ENCODE results near the gene SHISAL1. TPM values are rescaled to one million over a fixed set of nuclear protein-coding genes. Genes with fewer than 3 reads are reported as not detected.

The SHISAL1 gene
- total RNA-seq, 4 donors from 2014 or later, result 1.1 to 3.3 (median 1.4) TPM

GRCh38 chr22:44314425-44315067 is 1.8 kb upstream of the SHISAL1 start:
- Histone ChIP-seq H3K27ac (no peak overlapping the region), H3K36me3 (no peaks in the 10 kb centered on the region), H3K9me3 (no peaks in the 10 kb centered on the region), H3K4me3 (no peak overlapping the region), H3K4me1 (peaks cover 0 to 10% (median 0%) of the 10 kb centered on the region in 4 donors), H3K27me3 (no peaks in the 10 kb centered on the region)
- TF ChIP-seq POLR2A (IDR thresholded peaks at IDR 0.05) (no peak), CTCF (IDR thresholded peaks at IDR 0.05) (no peak)
- no peak for DNase-seq

- TF ChIP-seq CTCF (IDR thresholded peaks at IDR 0.05) (no peak), POLR2A (IDR thresholded peaks at IDR 0.05) (no peak)
- no peaks in the 10 kb centered on the region for H3K36me3 ChIP-seq
- peak overlapping the region in 1 of 4 donors; percentile 22 for H3K27ac ChIP-seq
- H3K27me3 ChIP-seq, result no peaks in the 10 kb centered on the region
- H3K4me3 ChIP-seq, result no peak overlapping the region
- H3K9me3 ChIP-seq, result no peaks in the 10 kb centered on the region
- H3K4me1 ChIP-seq, result peaks cover 0 to 18% (median 0%) of the 10 kb centered on the region in 4 donors
- no peak for DNase-seq
These were observed 745 bp upstream of the SHISAL1 start for GRCh38 chr22:44313385-44314006.

- no peaks in the 10 kb centered on the region for H3K27me3 ChIP-seq
- TF ChIP-seq CTCF (IDR thresholded peaks at IDR 0.05) (no peak), POLR2A (IDR thresholded peaks at IDR 0.05) (no peak)
- H3K27ac ChIP-seq, result peak overlapping the region in 1 of 4 donors; percentile 13
- no peak overlapping the region for H3K4me3 ChIP-seq
- H3K9me3 ChIP-seq, result no peaks in the 10 kb centered on the region
- H3K4me1 ChIP-seq, result peaks cover 0 to 18% (median 0%) of the 10 kb centered on the region in 4 donors
- no peak for DNase-seq
- H3K36me3 ChIP-seq, result no peaks in the 10 kb centered on the region
These were observed 938 bp downstream of the SHISAL1 start for GRCh38 chr22:44311855-44312170.

GRCh38 chr22:44311104-44311854 is 1.5 kb downstream of the SHISAL1 start:
- Histone ChIP-seq H3K4me1 (peaks cover 0 to 18% (median 0%) of the 10 kb centered on the region in 4 donors), H3K27me3 (no peaks in the 10 kb centered on the region), H3K4me3 (no peak overlapping the region), H3K36me3 (no peaks in the 10 kb centered on the region), H3K27ac (peak overlapping the region in 1 of 4 donors; percentile 79), H3K9me3 (no peaks in the 10 kb centered on the region)
- TF ChIP-seq CTCF (IDR thresholded peaks at IDR 0.05) (no peak), POLR2A (IDR thresholded peaks at IDR 0.05) (no peak)
- no peak for DNase-seq

- Histone ChIP-seq H3K4me3 (no peak overlapping the region), H3K27ac (peak overlapping the region in 3 of 4 donors; percentile 38 to 79 (median 62)), H3K27me3 (no peaks in the 10 kb centered on the region), H3K9me3 (no peaks in the 10 kb centered on the region), H3K36me3 (no peaks in the 10 kb centered on the region), H3K4me1 (peaks cover 0 to 29% (median 0%) of the 10 kb centered on the region in 4 donors)
- TF ChIP-seq POLR2A (IDR thresholded peaks at IDR 0.05) (no peak), CTCF (IDR thresholded peaks at IDR 0.05) (no peak)
- no peak for DNase-seq
These were observed 3.1 kb downstream of the SHISAL1 start for GRCh38 chr22:44309647-44310046.

Measured in Peyer's patch (tissue), 4 donors.